HK-2 (cell line): Measurements from ENCODE around the gene SGSH.
A peak's percentile ranks its signal among the peaks of the same experiment; 100 is the strongest.
"Not testable (repeated sequence)": the region's sequence is repeated elsewhere in the genome, so short reads cannot be mapped to it uniquely, and the experiment has no call there.

Experiments
- DNase-seq: peaks from one replicate; pipeline ENCODE4 v3.0.0-alpha.2; 2018; ENCODE audit not compliant: unreplicated experiment

Gene SGSH

DNA sequence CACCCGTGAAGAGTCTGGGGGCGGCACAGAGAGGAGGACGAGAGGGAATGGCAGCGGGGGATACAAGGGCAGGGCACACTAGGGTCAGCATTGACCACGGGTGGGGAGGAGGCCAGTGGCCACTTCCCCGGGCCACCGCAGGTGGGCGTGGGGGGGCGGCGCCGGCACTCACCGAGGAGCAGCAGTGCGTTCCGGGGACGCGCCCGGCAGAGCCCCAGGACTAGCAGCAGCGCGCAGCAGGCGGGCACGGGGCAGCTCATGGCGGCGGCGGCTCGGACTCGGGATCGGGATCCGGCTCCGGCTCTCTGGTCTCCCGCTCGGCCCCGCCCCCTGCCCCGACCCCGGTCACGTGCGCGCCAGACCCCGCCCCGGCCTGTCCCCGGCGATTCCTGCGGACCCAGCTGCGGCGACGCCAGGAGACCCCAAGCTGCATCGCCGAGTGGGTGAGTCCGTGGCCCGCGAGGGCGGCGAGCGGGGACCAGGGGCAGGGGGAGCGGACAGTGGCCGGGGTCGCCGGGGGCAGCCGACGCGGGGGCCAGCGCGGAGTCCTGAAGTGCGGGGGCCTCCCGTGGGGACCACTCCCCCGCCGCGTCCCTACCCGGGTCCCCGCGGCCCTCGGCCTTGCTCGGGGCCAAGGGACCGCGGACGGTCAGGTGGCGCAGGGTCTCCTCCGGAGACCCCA, at the start of gene SGSH, which contains the start of gene SLC26A11:
TSS of gene SGSH (minus strand) at position 280 of the 682 bp plus-strand sequence. CDS start at position 260, 20 bp downstream.
TSS of gene SLC26A11 (plus strand) at position 374 of the 682 bp plus-strand sequence. CDS start 1,134 bp downstream, outside the sequence.
- DNase-seq = peak; percentile 71

DNA sequence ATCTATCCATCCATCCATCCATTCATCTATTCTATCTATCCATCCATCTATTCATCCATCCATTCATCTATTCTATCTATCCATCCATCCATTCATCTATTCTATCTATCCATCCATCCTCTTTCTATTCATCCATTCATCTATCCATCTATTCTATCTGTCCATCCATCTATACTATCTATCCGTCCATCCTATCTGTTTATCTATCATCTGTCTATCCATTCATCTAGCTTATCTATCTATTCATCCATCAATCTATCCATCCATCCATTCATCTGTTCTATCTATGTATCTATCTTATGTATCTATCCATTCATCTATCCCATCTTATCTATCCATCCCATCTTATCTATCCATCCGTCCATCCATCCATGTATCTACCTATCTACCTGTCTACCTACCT, 49.3 kb upstream of the SGSH start:
- no peak for DNase-seq

DNA sequence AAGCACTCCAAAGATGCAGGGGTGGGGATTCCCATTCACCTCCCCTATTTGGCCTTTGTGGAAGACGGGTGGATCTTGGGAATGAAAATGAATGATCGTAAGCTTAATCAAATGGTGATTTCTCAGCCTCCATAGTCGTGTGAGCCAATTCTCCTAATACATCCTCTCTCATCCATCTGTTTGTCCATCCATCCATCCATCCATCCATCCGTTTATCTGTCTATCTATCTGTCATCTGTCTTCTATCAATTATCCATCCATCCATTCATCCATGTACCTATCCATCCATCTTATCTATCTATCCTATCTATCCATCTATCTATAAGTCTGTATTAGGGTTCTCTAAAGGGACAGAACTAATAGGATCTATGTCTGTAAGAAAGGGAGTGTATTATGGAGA, 48.3 kb upstream of the SGSH start:
- no peak for DNase-seq

- no peak for DNase-seq
Observed at GRCh38 chr17:80267391-80267790, 47.3 kb upstream of the SGSH start.

- no peak for DNase-seq
Observed at GRCh38 chr17:80265205-80266068, 45.3 kb upstream of the SGSH start.

DNA sequence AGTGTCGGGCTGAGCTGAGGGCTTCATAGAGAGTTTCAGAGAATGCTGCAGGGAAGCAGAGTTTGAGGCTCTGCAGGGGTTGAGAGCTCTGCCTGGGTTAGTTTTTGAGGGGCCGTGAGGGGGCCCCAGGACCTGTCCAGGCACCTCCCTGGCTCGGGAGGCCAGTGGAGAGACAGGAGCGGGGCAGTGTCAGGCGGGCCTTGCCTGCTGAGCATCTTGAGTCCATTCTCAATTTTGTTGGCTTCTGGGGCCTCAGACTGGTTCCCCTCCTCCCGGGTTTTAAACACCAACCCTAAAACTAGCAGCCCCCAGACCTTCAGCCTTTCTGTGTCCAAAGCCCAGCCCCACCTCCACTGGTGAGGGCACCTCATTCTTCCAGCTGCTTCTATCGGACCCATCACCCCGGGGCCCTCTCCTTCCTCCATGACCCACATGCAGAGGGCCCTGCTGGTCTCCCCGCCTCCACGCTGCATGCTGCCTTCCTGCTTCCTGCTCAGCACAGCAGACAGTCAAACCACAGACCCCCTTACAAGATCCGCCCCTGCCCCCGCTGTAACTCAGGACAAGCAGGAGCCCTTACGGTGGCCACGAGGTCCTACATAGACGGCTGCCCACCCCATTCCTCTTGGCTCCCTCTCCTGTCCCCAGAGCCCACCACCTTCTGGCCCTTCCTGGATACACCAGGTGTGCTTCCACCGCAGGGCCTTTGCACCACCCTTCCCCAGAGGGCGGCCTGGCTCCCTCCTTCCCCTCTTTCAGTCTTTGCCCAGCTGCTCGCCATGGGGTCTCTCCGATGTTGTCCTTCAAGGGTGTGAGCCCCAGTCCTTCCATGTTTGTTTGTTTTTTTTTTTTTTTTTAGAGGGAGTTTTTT, 44.3 kb upstream of the SGSH start:
- no peak for DNase-seq

DNA sequence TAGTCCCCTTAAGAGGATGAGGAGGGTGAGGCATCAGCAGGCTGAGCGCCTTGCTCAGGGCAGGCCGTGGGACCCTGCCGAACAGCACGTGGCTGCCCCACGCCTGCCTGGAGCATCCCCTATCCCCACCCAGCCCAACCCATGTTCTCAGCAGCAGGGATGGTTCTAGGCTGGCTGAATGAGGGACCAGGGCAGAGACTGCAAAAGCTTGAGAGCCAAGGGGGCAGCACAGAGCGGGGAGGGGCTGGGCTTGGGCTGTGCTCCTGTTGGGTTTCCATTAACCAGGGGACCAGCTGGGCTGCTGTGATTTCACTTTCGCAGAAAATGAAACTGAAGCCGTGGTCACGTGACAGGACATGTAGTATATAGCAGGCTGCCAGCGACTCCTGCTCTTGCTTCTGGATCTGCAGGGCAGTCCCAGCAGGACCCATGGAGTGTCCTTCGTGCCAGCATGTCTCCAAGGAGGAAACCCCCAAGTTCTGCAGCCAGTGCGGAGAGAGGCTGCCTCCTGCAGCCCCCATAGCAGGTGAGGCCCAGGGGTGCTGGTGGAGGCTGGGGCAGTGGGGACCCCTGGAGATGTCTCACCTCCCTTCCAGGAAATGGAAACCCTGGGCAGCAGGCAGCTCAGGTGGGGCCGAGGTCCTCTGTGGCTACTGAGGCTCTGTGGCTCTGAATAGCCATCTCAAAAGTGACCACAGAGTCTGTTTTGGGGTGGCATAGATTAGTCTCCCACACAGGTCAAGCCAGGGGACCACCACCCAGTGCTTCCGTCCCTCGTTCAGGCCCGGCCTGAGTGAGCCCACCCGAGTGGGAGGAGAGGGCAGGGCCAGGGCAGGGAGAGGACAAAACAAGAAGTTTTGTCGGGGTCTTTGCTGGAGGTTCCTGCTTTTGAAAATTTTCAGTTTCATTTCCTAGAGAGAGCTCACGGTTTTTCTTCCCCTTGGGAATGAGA, 43.4 kb upstream of the SGSH start:
- peak; percentile 81 for DNase-seq

GRCh38 chr17:80262775-80263244, 42.7 kb upstream of the SGSH start:
- DNase-seq = no peak

DNA sequence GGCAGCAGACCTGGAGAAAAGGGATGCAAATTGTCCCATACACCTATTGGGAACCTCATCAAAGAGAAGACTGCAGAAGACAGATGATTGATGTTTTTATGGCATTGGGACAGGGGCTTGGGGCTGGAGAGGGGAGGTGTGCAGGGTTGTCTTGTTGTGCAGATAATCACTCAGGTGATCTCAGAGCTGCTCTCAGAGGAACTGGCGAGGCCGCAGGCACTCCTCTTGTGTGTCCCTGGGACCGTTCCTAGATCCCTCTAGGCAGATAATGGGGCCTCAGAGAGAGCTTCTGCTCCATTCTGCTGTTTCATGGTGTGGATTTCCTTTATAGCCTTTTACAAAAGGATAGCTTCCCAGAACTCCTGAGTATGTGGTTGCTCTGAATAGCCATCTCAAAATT, 42.2 kb upstream of the SGSH start:
- no peak for DNase-seq

GRCh38 chr17:80261895-80262279, 41.8 kb upstream of the SGSH start:
- DNase-seq = no peak

GRCh38 chr17:80261159-80261894, 41.2 kb upstream of the SGSH start:
- DNase-seq = peak; percentile 54

DNA sequence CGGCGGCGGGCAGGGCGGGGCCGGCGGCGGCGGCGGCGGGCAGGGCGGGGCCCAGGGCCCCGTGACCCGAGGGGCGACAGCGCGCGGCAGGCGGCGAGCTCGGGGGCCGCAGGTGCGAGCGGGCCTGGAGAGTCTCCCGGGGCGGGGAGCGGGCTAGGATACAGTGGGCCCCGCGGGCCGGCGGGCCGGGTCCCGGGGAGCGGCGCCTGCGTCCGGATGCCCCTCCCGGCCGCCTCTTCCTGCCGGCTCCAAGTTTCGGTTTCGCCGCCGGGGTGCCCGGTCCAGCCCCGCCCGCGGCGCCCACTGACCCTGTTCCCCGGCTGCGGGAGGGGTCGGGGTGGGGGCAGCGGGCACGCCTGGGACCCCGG, 40.6 kb upstream of the SGSH start, which contains the start of gene RNF213:
TSS of gene RNF213 (plus strand) at position 62 of the 368 bp plus-strand sequence. CDS start 2,830 bp downstream, outside the sequence.
- DNase-seq = peak; percentile 49

DNA sequence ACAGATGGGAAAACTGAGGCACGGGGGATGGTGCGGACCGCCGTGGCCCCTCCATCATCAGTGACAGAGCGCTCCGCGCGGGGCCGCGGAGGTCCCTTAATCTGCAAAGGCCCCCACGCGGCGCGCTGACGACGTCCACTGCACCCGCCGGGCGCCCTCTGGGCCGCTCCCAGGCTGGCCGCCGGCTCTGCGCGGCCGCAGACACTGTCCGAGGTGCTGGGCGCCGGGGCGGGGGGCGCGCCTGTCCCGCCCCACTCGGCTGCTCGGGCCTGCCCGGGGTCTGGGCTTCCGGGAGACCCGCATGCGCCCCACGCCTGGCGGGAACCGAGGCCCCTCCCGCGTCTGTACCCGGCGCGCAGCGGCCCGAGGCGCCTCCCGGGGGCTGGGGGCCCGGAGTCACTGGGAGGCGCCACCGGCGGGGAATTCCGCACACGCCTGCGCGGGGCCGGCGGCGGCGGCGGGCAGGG, 40.0 kb upstream of the SGSH start:
- DNase-seq = peak; percentile 88

DNA sequence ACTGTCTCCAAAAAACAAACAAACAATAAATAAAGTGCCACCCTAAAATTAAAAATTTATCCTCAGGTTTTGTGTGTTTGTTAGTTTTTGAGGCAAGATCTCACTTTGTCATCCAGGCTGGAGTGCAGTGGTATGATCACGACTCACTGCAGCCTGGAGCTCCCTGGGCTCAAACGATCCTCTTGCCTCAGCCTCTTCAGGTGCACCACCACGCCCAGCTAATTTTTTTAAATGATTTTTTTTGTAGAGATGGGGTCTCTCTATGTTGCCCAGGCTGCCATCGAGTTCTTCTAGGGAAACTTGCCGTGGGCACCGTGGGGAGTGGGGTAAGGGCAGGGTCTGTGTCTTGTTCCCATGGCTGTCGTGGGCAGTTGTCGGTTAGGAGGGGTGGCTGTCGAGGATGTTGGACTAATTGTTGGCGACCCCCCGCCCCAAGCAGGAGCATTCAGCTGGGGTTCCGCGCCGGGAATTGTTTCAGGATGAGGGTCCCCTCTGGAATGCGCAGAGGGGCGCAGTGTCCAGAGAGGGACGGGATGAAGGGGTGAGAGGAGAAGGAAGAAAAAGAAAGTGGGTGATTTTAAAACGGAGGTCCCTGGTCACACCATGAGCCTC, 39.4 kb upstream of the SGSH start:
- DNase-seq = peak; percentile 19

- DNase-seq = not testable (repeated sequence)
Observed at GRCh38 chr17:80258296-80258695, 38.2 kb upstream of the SGSH start.

GRCh38 chr17:80257716-80258213, 37.6 kb upstream of the SGSH start:
- DNase-seq = no peak

DNA sequence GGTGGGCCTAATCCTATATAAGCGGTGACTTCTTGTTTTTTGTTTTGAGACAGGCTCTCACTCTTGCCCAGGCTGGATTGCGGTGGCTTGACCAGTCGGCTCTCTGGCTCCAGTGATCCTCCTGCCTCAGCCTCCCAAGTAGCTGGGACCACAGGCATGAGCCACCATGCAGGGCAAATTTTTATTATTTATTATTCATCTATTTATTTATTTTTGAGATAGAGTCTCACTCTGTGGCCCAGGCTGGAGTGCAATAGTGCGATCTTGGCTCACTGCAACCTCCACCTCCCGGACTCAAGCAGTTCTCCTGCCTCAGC, 35.9 kb upstream of the SGSH start:
- no peak for DNase-seq

GRCh38 chr17:80254396-80255251, 34.5 kb upstream of the SGSH start:
- peak; percentile 88 for DNase-seq
